Measurements from ENCODE around the gene QRFPR.
"Not testable (repeated sequence)": the region's sequence is repeated elsewhere in the genome, so short reads cannot be mapped to it uniquely, and the experiment has no call there.

QRFPR gene

GRCh38 chr4:121338518-121338917 is 42.3 kb downstream of the QRFPR start:
- no peak for DNase-seq

- DNase-seq = no peak
These were observed 44.1 kb downstream of the QRFPR start for GRCh38 chr4:121336706-121337105.

GRCh38 chr4:121330180-121330665 is 50.6 kb downstream of the QRFPR start:
- DNase-seq = no peak

GRCh38 chr4:121326597-121326996 is 54.2 kb downstream of the QRFPR start:
- no peak for DNase-seq

GRCh38 chr4:121324331-121324730 is 56.5 kb downstream of the QRFPR start:
- DNase-seq = no peak

- DNase-seq = no peak
These were observed 59.4 kb downstream of the QRFPR start for GRCh38 chr4:121321466-121321865.

GRCh38 chr4:121316091-121316490 is 64.7 kb downstream of the QRFPR start:
- DNase-seq = no peak

- DNase-seq = not testable (repeated sequence)
These were observed 67.4 kb downstream of the QRFPR start for GRCh38 chr4:121313430-121313829.

GRCh38 chr4:121308828-121309227 is 72.0 kb downstream of the QRFPR start:
- DNase-seq = no peak

- no peak for DNase-seq
These were observed 72.5 kb downstream of the QRFPR start for GRCh38 chr4:121308328-121308663.

- peak; percentile 56 for DNase-seq
These were observed 73.1 kb downstream of the QRFPR start for GRCh38 chr4:121307445-121308327.

GRCh38 chr4:121306931-121307330 is 73.9 kb downstream of the QRFPR start:
- no peak for DNase-seq

GRCh38 chr4:121304893-121305292 is 75.9 kb downstream of the QRFPR start:
- DNase-seq = no peak

GRCh38 chr4:121299367-121299766 is 81.5 kb downstream of the QRFPR start:
- DNase-seq = no peak

- DNase-seq = no peak
These were observed 97.5 kb downstream of the QRFPR start for GRCh38 chr4:121283319-121283718.

- DNase-seq = no peak
These were observed 100.4 kb downstream of the QRFPR start for GRCh38 chr4:121280425-121280824.

- peak; percentile 38 for DNase-seq
These were observed 101.9 kb downstream of the QRFPR start for GRCh38 chr4:121278811-121279368.

Measured in kidney glomerular epithelial cell (primary cell).